Renal pelvis (tissue), 4 donors: ENCODE data around the gene PACS1. TPM values are rescaled to one million over a fixed set of nuclear protein-coding genes. Genes with fewer than 3 reads are reported as not detected.

Source experiments
- DNase-seq: peaks from one replicate; pipeline ENCODE4 v3.0.0-alpha.2; 2013
- polyA plus RNA-seq, 3 donors: library from polyadenylated mRNA; unstranded; fragments of 120-200 nt; gene quantifications; one replicate each; pipeline ENCODE4 v1.2.1, GENCODE V29; 2013; ENCODE audit not compliant: insufficient read length in 3 of 3

Gene PACS1
- polyA plus RNA-seq, 3 donors: 46.0 to 53.7 (median 49.2) TPM

DNA sequence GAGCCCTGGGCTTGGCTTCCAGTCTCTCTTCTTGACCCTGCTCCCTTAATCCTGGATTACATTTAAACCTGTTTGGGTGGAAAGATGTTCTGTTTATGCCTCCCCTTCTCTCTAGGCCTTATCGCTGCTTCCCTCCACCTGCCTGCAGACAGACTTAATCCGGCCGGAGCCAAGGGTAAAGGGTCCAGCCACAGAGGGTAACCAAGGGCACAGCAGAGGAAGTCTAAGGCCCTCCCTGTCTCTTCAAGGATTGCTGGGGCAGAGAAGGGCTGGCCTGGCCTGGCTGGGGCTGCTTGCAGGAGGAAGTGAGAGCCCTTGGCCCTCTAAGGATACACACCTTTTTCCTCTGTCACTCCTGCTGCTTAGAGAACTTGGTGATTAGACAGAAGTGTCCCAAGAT, 23.2 kb upstream of the PACS1 start:
- DNase-seq: no peak

DNA sequence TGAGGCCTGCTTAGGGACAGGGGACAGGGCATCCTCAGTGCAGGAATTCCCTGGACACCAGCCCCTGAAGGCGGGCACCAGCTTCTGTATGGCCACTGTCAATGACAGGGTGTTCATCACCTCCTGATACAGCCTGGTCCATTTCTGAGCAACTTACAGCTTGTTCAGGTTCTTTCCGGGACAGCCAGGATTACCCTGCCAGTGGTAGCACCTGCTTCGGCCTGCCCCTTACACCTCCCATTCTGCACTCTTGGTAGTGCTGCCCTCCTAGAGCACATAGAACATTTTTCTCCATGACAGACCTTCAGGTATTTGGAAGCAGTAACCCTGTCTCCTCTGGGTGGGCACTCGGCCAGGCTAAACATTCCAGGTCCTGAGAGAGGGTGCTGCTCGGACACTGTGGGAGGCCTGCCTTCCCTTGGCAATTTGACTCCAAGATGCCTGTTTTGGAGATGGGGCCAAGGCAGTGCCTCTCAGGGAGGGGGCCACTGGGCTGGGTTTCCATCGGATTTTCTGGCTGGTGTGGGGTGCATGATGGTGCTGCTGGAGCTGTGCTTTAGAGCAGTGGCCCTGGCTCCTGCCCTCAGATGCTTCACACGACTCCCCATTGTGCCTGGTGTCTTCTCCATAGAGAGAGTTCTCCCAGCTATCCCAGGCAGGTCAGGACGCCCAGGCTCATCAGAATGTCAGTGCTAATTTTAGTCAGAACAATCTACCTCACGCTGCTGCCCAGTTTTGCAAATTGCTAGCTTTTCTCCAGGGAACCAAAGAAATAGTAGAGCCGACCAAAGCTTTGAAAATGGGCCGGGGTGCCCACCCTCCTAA, 22.3 kb upstream of the PACS1 start:
- peak; percentile 58 for DNase-seq

DNA sequence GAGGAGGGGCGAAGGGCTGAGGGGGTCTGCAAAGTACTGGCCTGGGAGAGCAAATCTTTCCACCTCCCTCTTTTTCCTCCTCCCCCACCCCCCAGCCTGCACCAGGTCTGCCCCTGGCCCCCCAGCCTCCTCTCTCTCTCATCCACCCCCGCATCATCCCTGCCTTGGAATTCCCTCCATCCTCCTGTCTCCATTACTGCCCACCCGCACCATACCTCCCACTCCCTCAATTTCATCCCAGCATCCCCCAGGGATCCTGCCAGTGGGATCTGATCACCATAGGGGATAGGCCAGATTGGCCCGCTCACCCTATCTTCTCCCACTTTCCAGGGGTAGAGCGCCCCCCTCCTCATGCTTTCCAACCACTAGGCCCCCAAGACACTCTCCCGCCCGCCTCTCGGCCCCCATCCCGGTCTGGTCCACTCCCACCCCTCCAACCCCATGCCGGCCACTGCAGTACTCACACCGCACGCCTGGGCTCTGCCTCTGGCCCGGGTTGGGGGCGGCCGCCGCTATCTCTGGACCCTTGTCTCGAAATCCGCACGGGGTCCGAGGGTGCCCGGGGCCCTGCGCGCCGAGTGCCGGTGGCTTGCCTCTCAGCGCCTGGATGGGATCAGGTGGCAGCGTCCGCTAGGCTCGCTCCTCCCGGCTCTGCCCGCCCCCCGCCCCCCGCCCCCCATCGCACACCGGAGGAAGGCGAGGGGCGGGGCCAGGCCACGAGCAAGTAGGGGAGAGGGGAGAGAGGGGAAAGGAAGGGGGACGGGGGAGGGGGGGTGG, 21.3 kb upstream of the PACS1 start, which contains the start of gene GAL3ST3:
Gene GAL3ST3 (minus strand): TSS at position 615 of the 777 bp plus-strand sequence. CDS start 3,746 bp downstream, outside the sequence.
- peak; percentile 42 for DNase-seq

DNA sequence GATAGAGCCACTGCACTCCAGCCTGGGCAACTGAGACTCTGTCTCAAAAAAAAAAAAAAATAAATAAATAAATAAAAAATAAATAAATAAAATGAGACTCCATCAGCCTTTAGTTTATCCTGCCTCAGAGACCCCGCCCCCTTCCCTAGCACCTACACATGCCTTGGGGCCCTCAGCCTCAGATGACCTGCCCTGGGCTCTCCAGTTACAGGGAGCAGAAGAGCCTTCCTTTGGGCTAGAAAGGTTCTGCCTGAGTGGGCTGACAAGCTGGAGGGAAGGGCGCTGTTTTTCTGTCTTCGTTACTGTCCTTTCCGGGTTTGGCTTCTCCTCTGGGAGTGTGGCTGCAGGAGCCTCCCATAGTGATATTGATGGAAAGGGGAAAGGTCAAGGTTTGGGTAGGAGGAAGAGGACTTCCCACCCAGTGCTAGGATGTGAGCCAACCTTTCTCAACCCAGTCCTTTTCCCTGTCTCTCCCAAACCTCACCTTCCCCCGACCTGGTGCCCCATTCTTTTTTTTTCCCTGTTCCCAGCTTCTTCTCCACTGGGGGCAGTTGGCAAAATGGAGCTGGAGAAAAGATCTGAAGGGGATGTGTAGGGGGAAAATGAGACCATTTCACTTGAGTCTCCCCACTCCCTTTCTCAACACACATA, 19.4 kb upstream of the PACS1 start:
- DNase-seq: peak; percentile 21

DNA sequence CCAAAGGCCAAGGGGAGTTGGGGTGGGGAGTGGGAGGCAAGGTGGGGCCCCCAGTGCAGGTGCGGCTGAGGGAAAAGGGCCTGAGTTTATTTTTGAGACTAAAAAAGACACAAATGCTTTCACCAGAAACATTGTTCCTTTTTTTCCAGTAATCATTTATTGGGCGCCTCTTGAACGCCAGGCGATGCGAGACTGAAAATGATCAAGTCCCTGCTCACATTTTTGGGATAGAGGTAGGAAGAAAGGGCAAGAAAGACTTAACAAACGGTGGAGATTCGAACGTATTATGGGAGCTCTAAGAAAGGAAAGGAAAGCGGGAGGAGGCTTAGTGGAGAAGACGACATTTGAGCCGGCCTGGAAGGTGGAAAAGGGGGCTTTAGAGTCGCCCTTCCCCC, 18.7 kb upstream of the PACS1 start:
- DNase-seq: no peak

DNA sequence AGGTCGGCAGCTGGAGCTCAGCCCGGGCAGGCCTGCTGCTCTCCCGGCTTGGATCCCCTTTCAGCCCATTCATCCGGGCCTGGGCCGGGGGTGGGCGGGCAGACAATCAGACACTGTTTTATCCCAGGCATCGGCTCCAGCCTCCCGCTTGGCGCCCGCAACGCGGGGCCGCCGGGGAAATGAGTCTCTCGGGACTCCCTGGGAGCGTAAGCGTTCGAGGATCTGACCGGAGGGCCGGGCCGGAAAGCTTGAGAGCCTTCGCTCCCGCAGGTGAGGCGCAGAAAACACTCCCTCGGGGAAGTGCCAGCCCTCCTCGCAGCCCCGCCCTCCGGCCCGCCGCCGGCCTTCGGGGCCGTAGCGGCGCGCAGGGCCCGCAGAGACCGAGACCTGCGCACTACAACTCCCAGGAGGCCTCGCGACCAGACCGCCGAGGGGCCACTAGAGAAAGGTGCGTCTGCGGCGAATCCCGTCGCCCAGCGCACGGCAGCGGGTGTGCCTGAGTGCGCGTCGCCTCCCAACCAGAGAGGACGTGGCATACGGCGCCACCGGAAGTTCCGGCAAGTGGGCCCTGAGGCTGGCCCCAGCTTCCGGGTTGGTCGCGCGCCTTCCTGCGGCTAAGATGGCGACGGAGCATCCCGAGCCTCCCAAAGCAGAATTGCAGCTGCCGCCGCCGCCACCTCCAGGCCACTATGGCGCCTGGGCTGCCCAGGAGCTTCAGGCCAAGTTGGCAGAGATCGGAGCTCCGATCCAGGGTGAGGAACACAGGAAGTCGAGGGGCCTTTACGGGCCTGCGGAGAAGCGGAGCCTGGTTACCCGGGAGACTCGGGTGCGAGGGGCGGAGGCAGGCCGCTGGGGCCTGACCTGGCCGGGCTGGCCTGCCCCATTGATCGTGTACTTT, 18.1 kb upstream of the PACS1 start, which contains the start of gene SF3B2:
Gene SF3B2 (plus strand): TSS at position 599 of the 898 bp plus-strand sequence. CDS start 21 bp downstream, at position 620.
- DNase-seq: peak; percentile 98

DNA sequence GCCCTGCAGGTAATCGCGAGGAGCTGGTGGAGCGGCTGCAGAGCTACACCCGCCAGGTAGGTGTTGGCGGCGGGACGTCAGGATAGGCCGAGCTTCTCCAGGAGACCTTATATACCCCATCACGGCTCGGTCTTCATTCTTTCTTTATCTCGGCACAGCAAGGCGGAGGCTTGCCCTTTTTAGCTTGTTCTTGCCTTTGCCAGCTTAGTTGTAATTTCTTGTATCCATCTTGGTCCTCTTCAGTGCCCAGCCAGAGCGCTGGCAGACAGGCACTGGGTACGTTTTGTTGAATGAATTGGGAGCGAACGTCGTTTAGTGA, 17.4 kb upstream of the PACS1 start:
- DNase-seq: no peak

DNA sequence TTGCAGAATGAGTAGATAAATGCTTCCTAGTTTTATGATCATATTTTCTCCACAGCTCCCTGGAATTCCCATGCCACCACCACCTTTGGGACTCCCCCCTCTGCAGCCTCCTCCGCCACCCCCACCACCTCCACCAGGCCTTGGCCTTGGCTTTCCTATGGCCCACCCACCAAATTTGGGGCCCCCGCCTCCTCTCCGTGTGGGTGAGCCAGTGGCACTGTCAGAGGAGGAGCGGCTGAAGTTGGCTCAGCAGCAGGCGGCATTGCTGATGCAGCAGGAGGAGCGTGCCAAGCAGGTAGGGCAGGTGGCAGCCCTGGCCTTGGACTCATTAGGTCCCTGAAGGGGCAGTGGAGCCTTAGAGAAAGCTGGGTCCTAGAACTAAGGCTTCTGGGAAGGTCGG, 15.1 kb upstream of the PACS1 start:
- DNase-seq: no peak

DNA sequence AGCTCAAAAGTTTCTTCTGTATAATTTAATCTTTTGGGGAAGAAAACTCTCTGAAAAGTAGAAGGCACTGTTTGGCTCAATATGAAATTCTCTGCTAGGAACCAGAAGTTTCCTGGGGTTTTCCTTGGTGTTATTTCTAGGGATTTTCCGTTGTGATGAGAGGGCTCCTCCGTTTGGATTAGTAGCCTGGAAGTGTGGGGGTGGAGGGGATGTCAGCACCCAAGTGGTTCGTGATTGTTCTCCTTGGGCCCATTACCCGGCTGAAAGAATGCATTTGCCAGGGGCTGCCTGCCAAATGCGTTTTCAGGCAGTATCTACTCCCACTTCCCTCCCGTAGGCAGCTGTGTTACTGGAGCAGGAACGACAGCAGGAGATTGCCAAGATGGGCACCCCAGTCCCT, 13.6 kb upstream of the PACS1 start:
- DNase-seq: no peak

DNA sequence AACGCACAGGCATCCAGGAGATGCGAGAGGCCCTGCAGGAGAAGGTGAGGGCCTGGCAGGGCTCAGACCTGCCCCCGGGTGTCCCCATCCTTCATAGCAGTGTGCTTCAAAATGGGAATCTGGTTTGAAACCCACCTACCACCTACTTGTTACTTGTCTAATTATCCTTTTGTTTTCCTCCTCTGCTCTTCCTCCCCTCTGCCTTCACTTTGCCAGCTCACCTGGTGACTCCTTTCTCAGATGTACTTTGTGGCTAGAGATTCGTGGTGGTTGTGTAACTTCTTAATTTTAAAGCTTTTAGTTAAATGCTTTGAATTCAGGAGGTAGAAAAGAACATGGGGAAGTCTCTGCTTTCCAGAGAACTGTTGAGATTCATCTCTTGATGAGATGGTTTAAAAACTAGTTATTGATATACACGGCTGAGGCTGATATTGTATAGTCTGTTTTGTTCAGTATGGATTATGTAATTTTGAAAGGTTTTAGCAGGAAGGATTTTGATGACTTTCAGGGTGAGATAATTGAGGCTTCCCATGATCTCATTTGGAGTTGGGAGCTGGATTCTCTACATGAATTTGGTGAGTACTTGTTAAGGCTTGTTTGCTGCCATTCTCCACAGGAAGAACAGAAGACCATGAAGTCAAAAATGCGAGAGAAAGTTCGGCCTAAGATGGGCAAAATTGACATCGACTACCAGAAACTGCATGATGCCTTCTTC, 9.9 kb upstream of the PACS1 start:
- no peak for DNase-seq

DNA sequence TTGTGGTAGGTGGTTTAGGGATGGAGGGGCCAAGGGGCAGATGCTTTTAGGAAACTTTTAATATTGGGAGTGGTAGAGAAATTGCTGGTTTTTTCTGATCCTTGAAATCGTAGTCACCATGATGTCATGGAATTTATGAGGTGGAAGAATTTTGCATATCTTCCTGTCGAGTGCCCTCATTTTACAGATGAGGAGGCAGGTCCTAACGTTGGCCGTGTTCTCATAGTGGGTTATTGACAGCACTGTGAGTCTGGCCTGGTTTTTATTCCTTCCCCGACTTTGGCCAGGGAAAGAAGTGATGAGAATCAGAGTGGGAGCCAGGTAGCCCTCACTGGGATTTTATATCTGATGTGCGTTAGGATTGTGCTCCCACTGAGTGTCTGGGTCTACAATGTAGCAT, 8.8 kb upstream of the PACS1 start:
- DNase-seq: no peak

DNA sequence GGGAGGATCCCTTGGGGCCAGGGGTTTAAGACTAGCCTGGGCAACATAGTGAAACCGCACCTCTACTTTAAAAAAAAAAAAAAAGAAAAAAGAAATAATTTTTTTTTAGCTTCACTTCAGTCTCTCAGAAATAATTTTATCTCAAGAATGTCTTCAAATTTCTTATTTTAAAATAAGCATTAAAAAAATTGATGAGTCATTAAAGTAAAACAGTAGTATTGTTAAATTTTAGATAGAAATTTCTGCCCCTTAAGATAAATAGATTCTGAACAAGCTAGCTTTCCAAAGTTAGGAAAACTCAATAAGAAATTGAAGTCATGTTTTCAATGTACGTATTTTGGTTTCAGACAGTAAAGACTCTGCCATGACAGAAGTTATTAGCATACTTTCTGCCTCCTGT, 7.7 kb upstream of the PACS1 start:
- no peak for DNase-seq

DNA sequence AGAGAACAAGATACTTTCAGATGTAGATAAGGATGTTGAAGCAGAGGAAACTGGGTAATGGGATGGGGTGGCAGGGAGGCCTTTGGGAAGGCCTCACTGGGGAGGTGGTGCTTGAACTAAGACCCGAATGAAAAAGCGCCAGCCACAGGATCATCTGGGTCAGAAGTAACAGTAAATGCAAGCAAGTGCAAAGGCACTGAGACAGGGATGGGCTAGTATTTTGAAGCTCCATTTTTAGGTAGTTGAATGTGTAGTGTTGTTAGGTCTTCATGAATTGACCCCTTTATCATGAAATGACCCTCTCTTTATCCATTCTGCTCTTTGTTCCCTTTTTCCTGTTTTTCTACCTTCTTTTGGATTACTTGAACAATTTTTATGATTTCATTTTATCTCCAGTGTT, 6.2 kb upstream of the PACS1 start:
- DNase-seq: no peak

DNA sequence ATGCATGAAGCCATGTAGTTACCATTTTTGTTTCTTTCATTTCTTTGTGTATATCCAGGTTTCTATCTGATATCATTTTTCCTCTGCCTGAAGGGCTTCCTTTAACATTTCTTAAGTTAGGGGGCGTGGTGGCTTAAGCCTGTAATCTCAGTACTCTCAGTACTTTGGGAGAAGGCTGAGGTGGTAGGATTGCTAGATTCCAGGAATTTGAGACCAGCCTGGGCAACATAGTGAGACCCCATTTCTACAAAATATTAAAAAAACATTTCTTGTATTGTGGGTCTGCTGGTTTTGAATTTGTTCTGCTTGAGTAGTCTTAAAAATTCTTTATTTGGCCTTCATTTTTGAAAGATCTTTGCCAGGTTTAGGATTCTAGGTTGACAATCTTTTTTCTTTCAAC, 5.5 kb upstream of the PACS1 start:
- no peak for DNase-seq

DNA sequence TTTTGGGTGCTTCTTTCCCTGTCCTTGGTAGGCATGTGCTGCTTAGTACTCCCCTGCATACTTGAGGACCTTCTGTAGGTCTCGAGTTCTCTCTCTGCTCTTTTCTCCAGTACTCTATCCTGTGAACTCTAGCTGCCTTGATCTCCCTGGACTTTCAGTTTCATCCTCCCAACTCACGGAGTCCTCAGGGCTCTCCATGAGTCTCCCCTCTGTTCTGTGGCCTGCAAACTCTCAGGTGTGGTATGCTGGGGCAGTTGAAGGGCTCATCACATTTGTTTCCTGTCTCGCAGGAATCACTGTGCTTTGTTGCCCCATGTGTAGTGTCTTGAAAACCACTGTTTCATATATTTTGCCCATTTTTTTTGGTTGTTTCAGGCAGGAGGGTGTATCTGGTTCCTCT, 3.3 kb upstream of the PACS1 start:
- no peak for DNase-seq

DNA sequence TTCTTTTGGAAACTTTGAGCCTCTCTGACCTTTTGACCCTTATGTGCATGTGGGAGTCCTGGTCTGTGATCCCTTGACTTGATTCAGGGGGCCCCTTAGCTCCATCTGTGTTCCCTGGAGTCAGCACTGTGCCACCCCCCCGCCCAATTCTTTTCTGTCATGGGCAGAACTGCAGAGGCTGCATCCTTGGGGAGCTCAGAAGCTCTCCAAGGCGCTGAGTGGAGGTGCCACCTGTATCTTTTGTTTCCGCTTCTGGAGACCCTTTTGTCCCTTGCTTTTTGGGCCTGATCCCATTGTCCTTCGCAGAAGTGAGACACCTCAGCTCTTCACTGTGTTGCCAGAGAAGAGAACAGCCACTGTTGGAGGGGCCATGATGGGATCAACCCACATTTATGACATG, 2.4 kb upstream of the PACS1 start:
- DNase-seq: no peak

DNA sequence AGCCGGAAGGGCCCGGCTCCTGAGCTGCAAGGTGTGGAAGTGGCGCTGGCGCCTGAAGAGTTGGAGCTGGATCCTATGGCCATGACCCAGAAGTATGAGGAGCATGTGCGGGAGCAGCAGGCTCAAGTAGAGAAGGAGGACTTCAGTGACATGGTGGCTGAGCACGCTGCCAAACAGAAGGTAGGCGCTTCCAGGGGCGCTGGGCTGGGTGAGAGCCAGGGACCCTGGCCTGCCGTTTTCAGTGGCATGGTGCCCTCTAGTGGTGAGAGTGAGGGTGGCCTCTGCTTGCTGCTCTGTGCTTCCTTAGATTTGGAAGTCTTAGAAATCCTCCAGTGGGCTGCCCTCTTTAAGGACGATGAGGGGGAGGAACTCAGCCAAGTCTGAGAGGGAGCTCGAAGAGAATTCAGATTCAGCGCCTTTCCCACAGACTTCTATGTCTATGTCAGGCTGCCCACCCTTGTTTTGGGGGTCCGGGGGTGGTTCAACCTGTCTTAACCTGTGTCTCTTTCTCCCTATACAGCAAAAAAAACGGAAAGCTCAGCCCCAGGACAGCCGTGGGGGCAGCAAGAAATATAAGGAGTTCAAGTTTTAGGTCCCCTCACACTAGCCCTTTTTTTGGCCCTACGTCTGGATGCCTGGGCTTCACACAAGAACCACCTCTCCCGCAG, 1.8 kb upstream of the PACS1 start:
- DNase-seq: peak; percentile 73

DNA sequence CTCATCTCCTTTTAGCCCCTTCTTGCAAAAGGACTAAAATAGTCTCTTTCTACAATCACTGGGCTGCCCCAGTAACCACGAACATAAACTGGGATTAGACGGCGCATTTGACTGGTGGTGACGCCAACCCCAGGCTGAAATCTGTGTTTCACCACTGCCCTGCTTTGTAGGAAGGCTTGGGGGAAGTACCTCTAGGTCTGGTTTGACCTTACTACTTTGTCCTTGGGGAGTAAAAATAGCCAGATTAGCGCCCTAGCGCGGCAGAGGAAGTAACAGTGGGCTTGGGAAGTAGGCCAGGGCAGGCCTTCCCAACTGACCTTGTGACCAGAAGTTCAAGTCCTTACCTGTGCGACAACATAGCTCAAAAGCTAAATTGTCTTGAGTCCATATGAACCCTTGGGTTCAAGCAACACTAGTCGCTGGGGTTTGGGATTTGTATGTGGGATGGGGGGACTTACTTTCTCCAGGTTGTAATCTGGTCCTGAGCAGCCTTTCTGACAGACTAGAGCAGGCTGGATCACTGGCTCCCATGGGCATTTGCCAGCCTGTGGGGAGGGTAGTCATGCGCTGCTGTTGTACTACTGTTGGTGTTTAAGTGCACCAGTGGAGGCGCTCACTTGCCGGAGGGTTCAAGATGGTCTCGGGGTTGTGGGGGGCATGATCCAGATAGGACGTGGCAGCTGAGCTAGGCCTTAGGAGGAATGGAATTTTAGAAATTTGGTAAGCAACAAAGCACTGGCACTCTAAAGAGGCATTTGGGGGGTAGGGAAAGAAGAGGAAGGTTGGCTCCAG, 953 bp upstream of the PACS1 start:
- no peak for DNase-seq

DNA sequence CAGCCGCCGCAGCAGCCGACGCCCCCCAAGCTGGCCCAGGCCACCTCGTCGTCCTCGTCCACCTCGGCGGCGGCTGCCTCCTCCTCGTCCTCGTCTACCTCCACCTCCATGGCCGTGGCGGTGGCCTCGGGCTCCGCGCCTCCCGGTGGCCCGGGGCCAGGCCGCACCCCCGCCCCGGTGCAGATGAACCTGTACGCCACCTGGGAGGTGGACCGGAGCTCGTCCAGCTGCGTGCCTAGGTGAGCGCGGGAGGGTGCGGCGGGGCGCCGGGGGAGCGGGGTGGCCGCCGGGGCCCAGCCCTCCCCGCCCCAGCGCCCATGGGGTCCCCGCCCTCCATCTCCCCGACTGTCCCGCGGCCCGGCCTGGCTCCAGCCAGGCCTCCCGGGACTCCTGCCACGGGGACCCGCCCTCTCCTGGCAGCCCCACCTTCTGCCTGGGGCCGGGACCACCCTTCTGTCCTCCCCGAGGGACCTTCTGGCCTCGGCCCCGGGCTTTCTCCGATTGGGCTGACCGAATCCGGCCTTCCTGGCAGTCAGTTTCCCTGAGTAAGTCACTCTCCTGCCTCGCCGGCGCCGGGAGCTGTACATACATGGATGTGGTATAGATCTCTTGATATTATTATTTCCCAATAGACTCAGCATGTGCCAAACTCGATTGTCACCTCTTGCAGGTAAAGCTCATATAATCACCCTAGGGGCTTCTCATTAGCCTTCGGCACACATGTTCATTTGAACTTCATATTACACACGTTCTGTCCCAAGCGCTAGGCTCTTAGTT, 720 bp downstream of the PACS1 start:
- DNase-seq: no peak
